WTC11 (cell line): Measurements from ENCODE around the gene DTHD1. TPM values are rescaled to one million over a fixed set of nuclear protein-coding genes. Genes with fewer than 3 reads are reported as not detected.

Experiments
- ATAC-seq: fragments of 200-7000 bp; cut with Tn5 transposase; 2 replicates; pipeline ENCODE4 v1.10.0; 2021; ENCODE audit warnings: mild to moderate bottlenecking, moderate library complexity
- CTCF ChIA-PET: fragments of 300-600 bp; sonication (Branson Sonifier 250); formaldehyde crosslinking; loops from one replicate; lab custom pipeline; 2021; ENCODE audit warnings: antibody characterized with exemption; lab: Charles Lee
- POLR2A ChIA-PET: fragments of 350-600 bp; sonication (Branson Sonifier 250); formaldehyde crosslinking; loops from one replicate; lab custom pipeline; 2021; ENCODE audit warnings: antibody characterized with exemption; lab: Charles Lee
- DNase-seq: peaks from one replicate; pipeline ENCODE4 v3.0.0; 2021; ENCODE audit warnings: low spot score
- H3K27ac Mint-ChIP-seq: 2 replicates; pipeline ENCODE4 v1.8.0; 2021; ENCODE audit warnings: mixed read lengths
- H3K27me3 Mint-ChIP-seq: 2 replicates; pipeline ENCODE4 v1.8.0; 2021; ENCODE audit warnings: low read depth, mild to moderate bottlenecking, moderate library complexity, mixed read lengths
- H3K36me3 Mint-ChIP-seq: 2 replicates; pipeline ENCODE4 v1.8.0; 2021; ENCODE audit warnings: mixed read lengths
- H3K4me1 Mint-ChIP-seq: 2 replicates; pipeline ENCODE4 v1.8.0; 2022; ENCODE audit warnings: mixed read lengths
- H3K4me3 Mint-ChIP-seq: 2 replicates; pipeline ENCODE4 v1.8.0; 2021; ENCODE audit warnings: mild to moderate bottlenecking, moderate library complexity, mixed read lengths
- H3K9me3 Mint-ChIP-seq: 2 replicates; pipeline ENCODE4 v1.8.0; 2021; ENCODE audit warnings: mixed read lengths
- ATF2 ChIP-seq: sonication (generic); formaldehyde crosslinking; IDR thresholded peaks from 2 replicates; pipeline ENCODE4 v1.8.1; 2022; ENCODE audit warnings: low read depth, missing genetic modification reagents, borderline replicate concordance
- CREM ChIP-seq: sonication (generic); formaldehyde crosslinking; IDR thresholded peaks from 2 replicates; pipeline ENCODE4 v1.8.1; 2022; ENCODE audit warnings: mild to moderate bottlenecking, missing genetic modification reagents, moderate library complexity
- E2F1 ChIP-seq: sonication (generic); formaldehyde crosslinking; IDR thresholded peaks from 2 replicates; pipeline ENCODE4 v1.8.0; 2022; ENCODE audit warnings: mild to moderate bottlenecking, missing genetic modification reagents
- E2F5 ChIP-seq: sonication (generic); formaldehyde crosslinking; IDR thresholded peaks from 2 replicates; pipeline ENCODE4 v1.8.1; 2022; ENCODE audit warnings: mild to moderate bottlenecking, moderate library complexity, missing genetic modification reagents
- ELF4 ChIP-seq: sonication (generic); formaldehyde crosslinking; IDR thresholded peaks from 2 replicates; pipeline ENCODE4 v1.8.1; 2022; ENCODE audit warnings: low read depth, mild to moderate bottlenecking, moderate library complexity, missing genetic modification reagents
- ERG ChIP-seq: fragments of 250-450 bp; sonication (Bioruptor Pico); IDR thresholded peaks from 2 replicates; pipeline ENCODE4 v1.8.0; 2021; ENCODE audit warnings: mild to moderate bottlenecking
- FOXK1 ChIP-seq: sonication (generic); formaldehyde crosslinking; IDR thresholded peaks from 2 replicates; pipeline ENCODE4 v1.8.0; 2022; ENCODE audit warnings: mild to moderate bottlenecking, moderate library complexity, missing genetic modification reagents
- GABPB1 ChIP-seq: sonication (generic); formaldehyde crosslinking; IDR thresholded peaks from 2 replicates; pipeline ENCODE4 v1.8.1; 2023; ENCODE audit warnings: mild to moderate bottlenecking, missing genetic modification reagents
- GRHL2 ChIP-seq: fragments of 250-450 bp; sonication (Bioruptor Pico); IDR thresholded peaks from 2 replicates; pipeline ENCODE4 v1.8.0; 2022; ENCODE audit warnings: mild to moderate bottlenecking, moderate library complexity; ENCODE audit not compliant: insufficient replicate concordance, severe bottlenecking
- MYBL2 ChIP-seq: sonication (generic); formaldehyde crosslinking; IDR thresholded peaks from 2 replicates; pipeline ENCODE4 v1.8.1; 2023; ENCODE audit warnings: mild to moderate bottlenecking, moderate library complexity, missing genetic modification reagents
- NFE2L1 ChIP-seq: sonication (generic); formaldehyde crosslinking; IDR thresholded peaks from 2 replicates; pipeline ENCODE4 v1.8.1; 2023; ENCODE audit warnings: missing genetic modification reagents
- STAT6 ChIP-seq: sonication (generic); formaldehyde crosslinking; conservative IDR thresholded peaks from 2 replicates; pipeline ENCODE4 v1.8.1; 2023; ENCODE audit warnings: mild to moderate bottlenecking, low read depth, missing genetic modification reagents, moderate library complexity
- TCF7 ChIP-seq: sonication (generic); formaldehyde crosslinking; IDR thresholded peaks from 2 replicates; pipeline ENCODE4 v1.8.0; 2022; ENCODE audit warnings: mild to moderate bottlenecking, low read depth, missing genetic modification reagents, moderate library complexity
- TP53 ChIP-seq: sonication (generic); formaldehyde crosslinking; IDR thresholded peaks from 2 replicates; pipeline ENCODE4 v1.8.1; 2023; ENCODE audit warnings: mild to moderate bottlenecking, missing genetic modification reagents
- USF2 ChIP-seq: sonication (generic); formaldehyde crosslinking; IDR thresholded peaks from 2 replicates; pipeline ENCODE4 v1.8.1; 2023; ENCODE audit warnings: mild to moderate bottlenecking, missing genetic modification reagents, moderate library complexity
- ZBTB43 ChIP-seq: sonication (generic); formaldehyde crosslinking; IDR thresholded peaks from 2 replicates; pipeline ENCODE4 v1.8.1; 2023; ENCODE audit warnings: mild to moderate bottlenecking, missing genetic modification reagents
- ZNF281 ChIP-seq: sonication (generic); formaldehyde crosslinking; IDR thresholded peaks from 2 replicates; pipeline ENCODE4 v1.8.0; 2023; ENCODE audit warnings: mild to moderate bottlenecking, missing genetic modification reagents
- ZSCAN18 ChIP-seq: fragments of 250-450 bp; sonication (Bioruptor Pico); IDR thresholded peaks from 2 replicates; pipeline ENCODE4 v2.1.2; 2022; ENCODE audit warnings: mild to moderate bottlenecking, moderate library complexity
- total RNA-seq: library from RNA; stranded (reverse); gene quantifications from 3 replicates; pipeline ENCODE4 v1.2.3, GENCODE V29; 2021

The DTHD1 gene
- total RNA-seq, 1 experiment from 2014 or later: not detected

GRCh38 chr4:36237366-36238313 is 43.8 kb upstream of the DTHD1 start:
- CTCF ChIA-PET: no interaction called here
- H3K36me3 Mint-ChIP-seq: no peaks in the 10 kb centered on the region
- no peak for ATAC-seq
- peaks cover 12% of the 10 kb centered on the region for H3K27me3 Mint-ChIP-seq
- no peak overlapping the region for H3K4me3 Mint-ChIP-seq
- TF ChIP-seq FOXK1 (CRISPR knock-in tag) (no peak), ZSCAN18 (no peak), CREM (CRISPR knock-in tag) (no peak), E2F5 (CRISPR knock-in tag) (no peak), ZBTB43 (CRISPR knock-in tag) (no peak)
- DNase-seq: no peak
- POLR2A ChIA-PET: no interaction called here
- H3K4me1 Mint-ChIP-seq: no peaks in the 10 kb centered on the region
- peaks cover 8% of the 10 kb centered on the region; the same call in 1 of the 2 replicates for H3K9me3 Mint-ChIP-seq
- H3K27ac Mint-ChIP-seq: no peak overlapping the region

- Mint-ChIP-seq H3K27ac (no peak overlapping the region), H3K27me3 (peaks cover 40% of the 10 kb centered on the region), H3K4me1 (peaks cover 11% of the 10 kb centered on the region), H3K9me3 (peaks cover 6% of the 10 kb centered on the region; the same call in 1 of the 2 replicates), H3K36me3 (no peaks in the 10 kb centered on the region), H3K4me3 (no peak overlapping the region)
- no peak for ATAC-seq
- ChIA-PET POLR2A (no interaction called here), CTCF (no interaction called here)
- no peak for DNase-seq
- TF ChIP-seq STAT6 (CRISPR knock-in tag) (no peak), GRHL2 (CRISPR knock-in tag) (no peak), ELF4 (CRISPR knock-in tag) (no peak), MYBL2 (CRISPR knock-in tag) (no peak), ERG (CRISPR knock-in tag) (no peak), GABPB1 (no peak), TCF7 (CRISPR knock-in tag) (no peak), E2F1 (CRISPR knock-in tag) (no peak), TP53 (CRISPR knock-in tag) (no peak), USF2 (CRISPR knock-in tag) (no peak), ZNF281 (no peak), NFE2L1 (CRISPR knock-in tag) (no peak), ATF2 (CRISPR knock-in tag) (no peak)
These were observed 39.6 kb upstream of the DTHD1 start for GRCh38 chr4:36241771-36242170.
